CD14-positive monocyte (primary cell): ENCODE results near the gene MSI2. TPM values are rescaled to one million over a fixed set of nuclear protein-coding genes. Genes with fewer than 3 reads are reported as not detected.

ENCODE experiments used
- DNase-seq, 3 donors: peaks; one replicate each; pipeline ENCODE4 v3.0.0-alpha.2; 2011 to 2022
- H2AFZ ChIP-seq: 2 replicates; pipeline ENCODE4 v1.6.0; 2012; ENCODE audit warnings: mild to moderate bottlenecking, low read depth, low read length, inconsistent platforms; ENCODE audit not compliant: insufficient read depth, poor library complexity, severe bottlenecking
- H3K27ac ChIP-seq, 2 donors: 1 replicate in 1 of 2; 2 replicates in 1 of 2; pipeline ENCODE4 v1.5.1; 2012 to 2013; ENCODE audit warnings: low read length in 2 of 2, control low read depth in 1 of 2, inconsistent platforms in 1 of 2, low read depth in 1 of 2, mild to moderate bottlenecking in 1 of 2
- H3K27me3 ChIP-seq, 2 donors: one replicate each; pipeline versions ENCODE4 v1.6.0 to v1.6.1; 2011 to 2013; ENCODE audit warnings: low read length in 2 of 2; ENCODE audit not compliant: control insufficient read depth in 2 of 2, insufficient read depth in 2 of 2
- H3K36me3 ChIP-seq, 2 donors: replicated peaks in 1 of 2; 1 replicate in 1 of 2; 2 replicates in 1 of 2; pipeline versions ENCODE4 v1.5.1 to v1.6.1; 2012 to 2013; ENCODE audit warnings: low read length in 2 of 2, control low read depth in 1 of 2, inconsistent platforms in 1 of 2, mild to moderate bottlenecking in 1 of 2; ENCODE audit not compliant: insufficient read depth in 2 of 2, control insufficient read depth in 1 of 2
- H3K4me1 ChIP-seq, 2 donors: 1 replicate in 1 of 2; 2 replicates in 1 of 2; pipeline versions ENCODE4 v1.5.1 to v1.6.1; 2012 to 2013; ENCODE audit warnings: low read length in 2 of 2, control low read depth in 1 of 2, inconsistent platforms in 1 of 2, mild to moderate bottlenecking in 1 of 2, moderate library complexity in 1 of 2; ENCODE audit not compliant: insufficient read depth in 2 of 2, control insufficient read depth in 1 of 2
- H3K4me2 ChIP-seq: replicated peaks from 2 replicates; pipeline ENCODE3; 2012; ENCODE audit warnings: low read length, moderate library complexity, mild to moderate bottlenecking; ENCODE audit not compliant: poor library complexity, severe bottlenecking; ENCODE audit errors: extremely low read depth
- H3K4me3 ChIP-seq, 3 experiments: fragments of 200-600 bp in 1 of 3; sonication (generic) in 1 of 3; replicated peaks in 1 of 3; 1 replicate in 2 of 3; 2 replicates in 1 of 3; pipeline ENCODE4 v1.5.1; 2011 to 2013; ENCODE audit warnings: low read length in 3 of 3, mild to moderate bottlenecking in 3 of 3, control low read depth in 2 of 3, low read depth in 2 of 3, inconsistent platforms in 1 of 3, moderate library complexity in 1 of 3
- H3K79me2 ChIP-seq: 2 replicates; pipeline ENCODE4 v1.6.0; 2012; ENCODE audit warnings: mild to moderate bottlenecking, control low read depth, inconsistent platforms, low read length, moderate library complexity; ENCODE audit not compliant: insufficient read depth
- H3K9ac ChIP-seq: 2 replicates; pipeline ENCODE4 v1.6.0; 2017; ENCODE audit warnings: low read length, mild to moderate bottlenecking; ENCODE audit not compliant: insufficient read depth, poor library complexity, severe bottlenecking
- H3K9me3 ChIP-seq, 2 donors: replicated peaks in 1 of 2; 1 replicate in 1 of 2; 2 replicates in 1 of 2; pipeline versions ENCODE4 v1.5.1 to v1.6.1; 2012 to 2013; ENCODE audit warnings: low read length in 2 of 2, control low read depth in 1 of 2; ENCODE audit not compliant: control insufficient read depth in 1 of 2, insufficient read depth in 1 of 2
- H4K20me1 ChIP-seq: 2 replicates; pipeline ENCODE4 v1.6.0; 2012; ENCODE audit warnings: mild to moderate bottlenecking, low read length, control low read depth, moderate library complexity; ENCODE audit not compliant: insufficient read depth
- H3K27ac Mint-ChIP-seq, 7 donors: one replicate each; pipeline ENCODE4 v1.8.0; 2020; ENCODE audit warnings: mild to moderate bottlenecking in 7 of 7, mixed read lengths in 7 of 7, moderate library complexity in 6 of 7, inconsistent platforms in 2 of 7
- H3K27me3 Mint-ChIP-seq, 3 donors: one replicate each; pipeline ENCODE4 v1.8.0; 2021 to 2022; ENCODE audit warnings: low read depth in 3 of 3, mild to moderate bottlenecking in 3 of 3, mixed read lengths in 3 of 3, moderate library complexity in 3 of 3, inconsistent platforms in 1 of 3
- H3K36me3 Mint-ChIP-seq, 2 donors: one replicate each; pipeline ENCODE4 v1.8.0; 2020; ENCODE audit warnings: mixed read lengths in 2 of 2, inconsistent platforms in 1 of 2, mild to moderate bottlenecking in 1 of 2
- H3K4me1 Mint-ChIP-seq: one replicate; pipeline ENCODE4 v1.8.0; 2020; ENCODE audit warnings: mild to moderate bottlenecking, mixed read lengths
- H3K4me3 Mint-ChIP-seq, 2 donors: one replicate each; pipeline ENCODE4 v1.8.0; 2020; ENCODE audit warnings: mild to moderate bottlenecking in 2 of 2, mixed read lengths in 2 of 2, moderate library complexity in 1 of 2
- H3K9me3 Mint-ChIP-seq, 7 donors: one replicate each; pipeline ENCODE4 v1.8.0; 2020 to 2022; ENCODE audit warnings: mixed read lengths in 7 of 7, mild to moderate bottlenecking in 6 of 7, moderate library complexity in 6 of 7, inconsistent platforms in 2 of 7
- WGBS: methylation state at CpG from one replicate; pipeline ENCODE4 v1.1.5; 2013; ENCODE audit warnings: missing lambda C conversion rate; ENCODE audit not compliant: insufficient coverage; 5-methylcytosine and 5-hydroxymethylcytosine counted together
- intact Hi-C, 2 donors: fragments of 100-400 bp; cut with micrococcal nuclease; formaldehyde crosslinking; loops; one replicate each; pipeline versions ENCODE4 v1.15.0 to v1.15.1; 2023
- polyA plus RNA-seq, 3 donors: library from polyadenylated mRNA; depleted of rRNA in 1 of 3; unstranded in 2 of 3; stranded (reverse) in 1 of 3; fragments of 300-500 nt in 2 of 3; fragments of >200 nt in 1 of 3; fragmentation: Illumina TruSeq in 2 of 3; gene quantifications; 1 replicate in 2 of 3; 2 replicates in 1 of 3; pipeline ENCODE4 v1.2.3, GENCODE V29; 2012 to 2021
- TF ChIP-seq, protein P1 (sequence below): fragments of 200-600 bp; IDR thresholded peaks from one replicate; pipeline ENCODE4 v1.8.0; 2022; ENCODE audit warnings: antibody characterized with exemption, mild to moderate bottlenecking

The MSI2 gene
- polyA plus RNA-seq, 3 donors = 0.20 to 6.6 (median 0.37) TPM

DNA sequence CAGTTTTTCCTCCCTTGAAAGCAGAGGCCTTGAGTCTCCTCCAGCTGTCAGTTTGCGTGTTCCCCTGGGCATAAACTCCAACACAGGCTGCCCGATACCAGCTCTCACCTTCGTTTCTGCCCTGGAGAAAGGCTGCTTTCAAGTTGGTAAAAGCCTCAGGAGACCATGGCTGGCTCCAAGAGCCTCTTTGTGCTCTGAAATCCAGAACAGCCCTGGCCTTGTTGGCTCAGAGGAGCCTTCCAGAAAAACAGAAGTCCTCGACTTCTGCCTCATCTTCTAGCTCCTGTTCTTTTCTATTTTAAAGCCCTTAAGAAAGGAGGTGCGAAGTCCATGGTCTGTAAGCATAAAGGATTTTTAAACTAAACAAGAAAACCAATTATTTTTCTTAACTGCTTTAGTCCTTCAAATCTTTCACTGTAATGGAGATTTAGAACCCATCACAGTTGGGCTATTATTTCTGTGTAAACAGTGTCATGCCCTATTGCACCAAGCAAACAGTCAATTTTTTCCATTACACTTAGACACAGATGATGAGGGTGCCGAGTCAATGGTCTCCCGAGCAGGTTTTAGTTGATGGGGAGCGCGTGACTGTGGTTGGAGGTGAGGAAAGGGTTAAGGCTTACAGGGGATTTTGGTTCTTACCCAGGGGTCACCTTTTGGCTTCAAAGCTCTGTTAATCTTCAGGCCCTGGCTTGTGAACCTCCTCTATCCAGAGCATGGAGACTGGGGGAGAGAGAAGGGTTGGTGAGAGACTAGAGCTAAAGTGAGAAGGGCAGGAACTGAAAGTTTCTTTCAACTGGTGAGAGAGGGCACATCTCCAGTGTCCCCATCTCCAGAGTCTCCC lies 212.8 kb downstream of the MSI2 start:
- H3K4me3 ChIP-seq = no peak overlapping the region
- TF ChIP-seq, protein P1, sequence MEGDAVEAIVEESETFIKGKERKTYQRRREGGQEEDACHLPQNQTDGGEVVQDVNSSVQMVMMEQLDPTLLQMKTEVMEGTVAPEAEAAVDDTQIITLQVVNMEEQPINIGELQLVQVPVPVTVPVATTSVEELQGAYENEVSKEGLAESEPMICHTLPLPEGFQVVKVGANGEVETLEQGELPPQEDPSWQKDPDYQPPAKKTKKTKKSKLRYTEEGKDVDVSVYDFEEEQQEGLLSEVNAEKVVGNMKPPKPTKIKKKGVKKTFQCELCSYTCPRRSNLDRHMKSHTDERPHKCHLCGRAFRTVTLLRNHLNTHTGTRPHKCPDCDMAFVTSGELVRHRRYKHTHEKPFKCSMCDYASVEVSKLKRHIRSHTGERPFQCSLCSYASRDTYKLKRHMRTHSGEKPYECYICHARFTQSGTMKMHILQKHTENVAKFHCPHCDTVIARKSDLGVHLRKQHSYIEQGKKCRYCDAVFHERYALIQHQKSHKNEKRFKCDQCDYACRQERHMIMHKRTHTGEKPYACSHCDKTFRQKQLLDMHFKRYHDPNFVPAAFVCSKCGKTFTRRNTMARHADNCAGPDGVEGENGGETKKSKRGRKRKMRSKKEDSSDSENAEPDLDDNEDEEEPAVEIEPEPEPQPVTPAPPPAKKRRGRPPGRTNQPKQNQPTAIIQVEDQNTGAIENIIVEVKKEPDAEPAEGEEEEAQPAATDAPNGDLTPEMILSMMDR = no peak
- no peak overlapping the region for H3K4me2 ChIP-seq
- no peaks in the 10 kb centered on the region for H4K20me1 ChIP-seq
- H3K36me3 Mint-ChIP-seq = no peaks in the 10 kb centered on the region
- no peak overlapping the region for H3K27ac Mint-ChIP-seq
- H3K27ac ChIP-seq = no peak overlapping the region
- H3K4me1 ChIP-seq = no peaks in the 10 kb centered on the region
- 93% methylated on average over 3 of the region's 9 CpGs for WGBS
- no peaks in the 10 kb centered on the region for H3K27me3 ChIP-seq
- intact Hi-C loops = no loop called here
- peaks cover 0 to 3% (median 1%) of the 10 kb centered on the region in 3 donors for H3K27me3 Mint-ChIP-seq
- H3K9ac ChIP-seq = no peak overlapping the region
- peaks cover 15% of the 10 kb centered on the region for H3K4me1 Mint-ChIP-seq
- no peak for DNase-seq
- no peaks in the 10 kb centered on the region for H3K79me2 ChIP-seq
- peaks cover 0 to 4% (median 0%) of the 10 kb centered on the region in 7 donors for H3K9me3 Mint-ChIP-seq
- no peak overlapping the region for H2AFZ ChIP-seq
- H3K4me3 Mint-ChIP-seq = no peak overlapping the region
- H3K9me3 ChIP-seq = no peaks in the 10 kb centered on the region
- H3K36me3 ChIP-seq = no peaks in the 10 kb centered on the region

GRCh38 chr17:57470906-57471305 lies 214.6 kb downstream of the MSI2 start:
- Mint-ChIP-seq H3K36me3 (no peaks in the 10 kb centered on the region), H3K4me1 (peaks cover 14% of the 10 kb centered on the region), H3K4me3 (no peak overlapping the region), H3K27me3 (peaks cover 0 to 3% (median 1%) of the 10 kb centered on the region in 3 donors), H3K9me3 (peaks cover 0 to 4% (median 0%) of the 10 kb centered on the region in 7 donors), H3K27ac (no peak overlapping the region)
- Histone ChIP-seq H3K9ac (no peak overlapping the region), H2AFZ (no peak overlapping the region), H3K79me2 (no peaks in the 10 kb centered on the region), H3K27me3 (no peaks in the 10 kb centered on the region), H4K20me1 (no peaks in the 10 kb centered on the region), H3K4me1 (no peaks in the 10 kb centered on the region), H3K4me2 (no peak overlapping the region), H3K9me3 (no peaks in the 10 kb centered on the region), H3K4me3 (no peak overlapping the region), H3K27ac (no peak overlapping the region), H3K36me3 (no peaks in the 10 kb centered on the region)
- DNase-seq = no peak
- WGBS = no CpG with 5 or more reads among the region's 3 CpGs
- intact Hi-C loops = no loop called here
- TF ChIP-seq, protein P1 = no peak
